K562 (cell line): Measurements from ENCODE around the gene EFNA2. TPM values are rescaled to one million over a fixed set of nuclear protein-coding genes. Genes with fewer than 3 reads are reported as not detected.

Experiments
- ARID1B ChIP-seq: fragments of 450-650 bp; IDR thresholded peaks from 2 replicates; pipeline ENCODE4 v1.6.1; 2016; ENCODE audit warnings: antibody characterized with exemption, mild to moderate bottlenecking, inconsistent platforms
- ATF1 ChIP-seq, 2 experiments: fragments of 450-650 bp in 1 of 2; IDR thresholded peaks; 2 replicates each; pipeline ENCODE4 v1.6.1; 2016; ENCODE audit warnings: missing compliant biosample characterization in 1 of 2, missing genetic modification characterization in 1 of 2
- ATF7 ChIP-seq: fragments of 450-650 bp; IDR thresholded peaks from 2 replicates; pipeline ENCODE4 v1.7.1; 2014; ENCODE audit warnings: mild to moderate bottlenecking, moderate library complexity
- CREM ChIP-seq: IDR thresholded peaks from 2 replicates; pipeline ENCODE4 v1.6.1; 2014; ENCODE audit warnings: antibody characterized with exemption, low read depth
- GATA2 ChIP-seq: sonication (generic); formaldehyde crosslinking; IDR thresholded peaks from 2 replicates; pipeline ENCODE4 v1.4.0; 2020; ENCODE audit warnings: mild to moderate bottlenecking, missing genetic modification reagents
- JUN ChIP-seq, 2 experiments: sonication (generic) in 1 of 2; formaldehyde crosslinking in 1 of 2; IDR thresholded peaks; 2 replicates each; pipeline versions ENCODE4 v1.6.1 to v1.8.0; 2012 to 2022; ENCODE audit warnings: borderline replicate concordance in 2 of 2, mild to moderate bottlenecking in 2 of 2, improper control_type of control experiment in 1 of 2, low read depth in 1 of 2, low read length in 1 of 2, missing genetic modification reagents in 1 of 2
- KDM5B ChIP-seq: fragments of 200-600 bp; sonication (generic); IDR thresholded peaks from 2 replicates; pipeline ENCODE4 v1.6.1; 2012; ENCODE audit warnings: low read depth, mild to moderate bottlenecking, moderate library complexity, low read length, control low read depth, inconsistent platforms; ENCODE audit not compliant: insufficient replicate concordance
- PHB2 ChIP-seq: fragments of 450-650 bp; IDR thresholded peaks from 2 replicates; pipeline ENCODE4 v1.6.1; 2017; ENCODE audit warnings: low read depth
- POLR2A ChIP-seq: fragments of 450-650 bp; conservative IDR thresholded peaks from 2 replicates; pipeline ENCODE4 v1.6.1; 2016
- POLR2AphosphoS2 ChIP-seq: IDR thresholded peaks from 2 replicates; pipeline ENCODE4 v1.6.1; 2012; ENCODE audit warnings: low read length, improper control_type of control experiment
- RAD21 ChIP-seq, 2 experiments: fragments of 250-450 bp in 1 of 2; fragments of 450-650 bp in 1 of 2; sonication (Bioruptor Pico) in 1 of 2; formaldehyde crosslinking in 1 of 2; IDR thresholded peaks in 1 of 2; conservative IDR thresholded peaks in 1 of 2; 2 replicates each; pipeline versions ENCODE4 v1.4.0 to v1.8.0; 2020 to 2022; ENCODE audit warnings: mild to moderate bottlenecking in 2 of 2, moderate library complexity in 1 of 2
- RBM14 ChIP-seq: fragments of 200-400 bp; formaldehyde crosslinking; IDR thresholded peaks from 2 replicates; pipeline ENCODE4 v1.6.1; 2018; ENCODE audit warnings: low read depth, mild to moderate bottlenecking, low read length, moderate library complexity, borderline replicate concordance; ENCODE audit not compliant: insufficient read depth
- SETDB1 ChIP-seq: IDR thresholded peaks from one replicate; pipeline ENCODE4 v1.6.1; 2012; ENCODE audit warnings: low read length, control low read depth, inconsistent platforms
- WHSC1 ChIP-seq: IDR thresholded peaks from one replicate; pipeline ENCODE4 v1.6.1; 2012; ENCODE audit warnings: low read length, control low read depth, inconsistent platforms
- ZBTB43 ChIP-seq: sonication (generic); formaldehyde crosslinking; IDR thresholded peaks from 2 replicates; pipeline ENCODE4 v1.8.0; 2023; ENCODE audit warnings: mild to moderate bottlenecking, missing genetic modification reagents
- ZNF408 ChIP-seq: fragments of 250-450 bp; sonication (Bioruptor Pico); IDR thresholded peaks from 2 replicates; pipeline ENCODE4 v1.4.0; 2020; ENCODE audit warnings: low read depth, mild to moderate bottlenecking, moderate library complexity
- polyA plus RNA-seq, 8 experiments: library from polyadenylated mRNA; depleted of rRNA in 4 of 8; stranded (reverse) in 5 of 8; unstranded in 3 of 8; fragments of >200 nt; fragmentation: Nextera tagmentation in 2 of 8; fragmentation: Illumina TruSeq in 1 of 8; extraction: Ambion mirVana in 2 of 8; extraction: Trizol in 1 of 8; gene quantifications; 2 replicates each; pipeline versions ENCODE4 v1.2.1 to v1.2.3, GENCODE V29; 2011 to 2014; ENCODE audit warnings: inconsistent platforms in 1 of 8, missing spikeins in 1 of 8
- total RNA-seq, 7 experiments: library from RNA; depleted of rRNA in 6 of 7; stranded (reverse); fragments of >200 nt in 6 of 7; fragmentation: Illumina TruSeq in 2 of 7; extraction: Trizol in 2 of 7; gene quantifications; 2 replicates each; pipeline versions ENCODE4 v1.2.1 to v1.2.3, GENCODE V29; 2011 to 2021; ENCODE audit warnings: low replicate concordance in 1 of 7
- TF ChIP-seq, protein P1 (sequence below): fragments of 450-650 bp; formaldehyde crosslinking; IDR thresholded peaks from 2 replicates; pipeline ENCODE4 v1.4.0; 2022; ENCODE audit warnings: missing genetic modification characterization
- TF ChIP-seq, protein P2 (sequence below): fragments of 450-650 bp; conservative IDR thresholded peaks from 2 replicates; pipeline ENCODE4 v1.6.1; 2016; ENCODE audit warnings: missing genetic modification characterization, low read depth, mild to moderate bottlenecking, control low read depth, missing compliant biosample characterization
- TF ChIP-seq, protein P3 (sequence below): fragments of 450-650 bp; IDR thresholded peaks from 2 replicates; pipeline ENCODE4 v1.6.1; 2016; ENCODE audit warnings: borderline replicate concordance

The EFNA2 gene
- total and polyA plus RNA-seq, 9 of the 15 experiments (the other 6 are each of a cell fraction or from before 2014, with no cell fraction given) = 0.11 to 0.44 (median 0.15) TPM; not detected in 6

DNA sequence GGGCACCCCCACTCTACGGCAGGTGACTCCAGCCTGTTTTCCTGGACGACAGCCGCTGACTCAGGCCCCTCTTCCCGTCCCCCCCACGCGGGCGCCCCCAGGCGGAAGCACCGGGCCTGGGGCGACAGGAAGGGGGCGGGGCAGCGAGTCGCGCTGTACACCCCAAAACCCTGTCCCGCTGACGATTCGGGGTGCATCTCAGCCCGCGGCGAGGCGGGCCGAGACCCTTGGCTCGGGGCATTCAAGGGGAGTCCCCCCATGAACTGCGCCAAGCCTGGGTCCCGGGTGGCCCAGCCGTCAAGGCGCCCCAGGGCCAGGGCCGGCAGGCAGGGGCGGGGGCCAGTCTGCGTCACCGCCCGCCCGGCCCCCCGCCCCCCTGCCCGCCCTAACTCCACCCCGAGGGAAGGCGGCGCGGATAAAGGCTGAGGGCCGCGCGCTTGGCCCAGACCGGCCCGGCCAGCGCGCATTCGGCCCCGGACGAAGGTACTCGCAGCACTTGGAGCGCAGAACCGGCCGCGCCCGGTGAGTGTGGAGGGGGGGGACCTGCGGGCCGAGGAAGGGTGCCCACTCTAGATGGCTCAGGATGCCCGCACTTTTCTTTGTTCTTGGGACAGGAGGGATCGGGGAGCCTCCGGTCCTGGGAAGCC lies 37.4 kb upstream of the EFNA2 start, which contains the start of gene MIDN (continued):
- TF ChIP-seq ATF1 (CRISPR knock-in tag; IDR thresholded peaks at IDR 0.05) = 0 out of 2 replicates have a peak, but pooled peaks have one; percentile 8
- peak; percentile 82 for TF ChIP-seq ATF1 (tag; IDR thresholded peaks at IDR 0.05)
- no peak for TF ChIP-seq WHSC1
- TF ChIP-seq, protein P1, sequence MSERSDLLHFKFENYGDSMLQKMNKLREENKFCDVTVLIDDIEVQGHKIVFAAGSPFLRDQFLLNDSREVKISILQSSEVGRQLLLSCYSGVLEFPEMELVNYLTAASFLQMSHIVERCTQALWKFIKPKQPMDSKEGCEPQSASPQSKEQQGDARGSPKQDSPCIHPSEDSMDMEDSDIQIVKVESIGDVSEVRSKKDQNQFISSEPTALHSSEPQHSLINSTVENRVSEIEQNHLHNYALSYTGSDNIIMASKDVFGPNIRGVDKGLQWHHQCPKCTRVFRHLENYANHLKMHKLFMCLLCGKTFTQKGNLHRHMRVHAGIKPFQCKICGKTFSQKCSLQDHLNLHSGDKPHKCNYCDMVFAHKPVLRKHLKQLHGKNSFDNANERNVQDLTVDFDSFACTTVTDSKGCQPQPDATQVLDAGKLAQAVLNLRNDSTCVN = no peak
- TF ChIP-seq POLR2A = peak; percentile 97
- peak in 1 of 2 experiments; percentile 23; a peak in 2 of 4 replicates for TF ChIP-seq RAD21 (CRISPR knock-in tag; conservative IDR thresholded peaks at IDR 0.05 in 1 of 2, IDR thresholded peaks at IDR 0.05 in 1 of 2)
- 0 out of 2 replicates have a peak, but pooled peaks have one; percentile 38 for TF ChIP-seq POLR2AphosphoS2
- TF ChIP-seq ZBTB43 (CRISPR knock-in tag) = no peak
- TF ChIP-seq ARID1B = peak; percentile 74
- TF ChIP-seq, protein P2, sequence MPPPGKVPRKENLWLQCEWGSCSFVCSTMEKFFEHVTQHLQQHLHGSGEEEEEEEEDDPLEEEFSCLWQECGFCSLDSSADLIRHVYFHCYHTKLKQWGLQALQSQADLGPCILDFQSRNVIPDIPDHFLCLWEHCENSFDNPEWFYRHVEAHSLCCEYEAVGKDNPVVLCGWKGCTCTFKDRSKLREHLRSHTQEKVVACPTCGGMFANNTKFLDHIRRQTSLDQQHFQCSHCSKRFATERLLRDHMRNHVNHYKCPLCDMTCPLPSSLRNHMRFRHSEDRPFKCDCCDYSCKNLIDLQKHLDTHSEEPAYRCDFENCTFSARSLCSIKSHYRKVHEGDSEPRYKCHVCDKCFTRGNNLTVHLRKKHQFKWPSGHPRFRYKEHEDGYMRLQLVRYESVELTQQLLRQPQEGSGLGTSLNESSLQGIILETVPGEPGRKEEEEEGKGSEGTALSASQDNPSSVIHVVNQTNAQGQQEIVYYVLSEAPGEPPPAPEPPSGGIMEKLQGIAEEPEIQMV (tag) = no peak
- TF ChIP-seq RBM14 = 0 out of 2 replicates have a peak, but pooled peaks have one; percentile 6
- no peak for TF ChIP-seq PHB2
- TF ChIP-seq ZNF408 (CRISPR knock-in tag) = no peak
- peak; percentile 93 for TF ChIP-seq KDM5B
- peak; percentile 44; the same call in 1 of the 2 replicates for TF ChIP-seq JUN (IDR thresholded peaks at IDR 0.05; ENCODE audit: borderline replicate concordance, low read depth, low read length)
- no peak for TF ChIP-seq JUN (CRISPR knock-in tag; IDR thresholded peaks at IDR 0.05; ENCODE audit: borderline replicate concordance)
- TF ChIP-seq ATF7 = peak; percentile 80
- TF ChIP-seq GATA2 (CRISPR knock-in tag) = no peak
- peak; percentile 60 for TF ChIP-seq CREM
- TF ChIP-seq SETDB1 = no peak
- TF ChIP-seq, protein P3, sequence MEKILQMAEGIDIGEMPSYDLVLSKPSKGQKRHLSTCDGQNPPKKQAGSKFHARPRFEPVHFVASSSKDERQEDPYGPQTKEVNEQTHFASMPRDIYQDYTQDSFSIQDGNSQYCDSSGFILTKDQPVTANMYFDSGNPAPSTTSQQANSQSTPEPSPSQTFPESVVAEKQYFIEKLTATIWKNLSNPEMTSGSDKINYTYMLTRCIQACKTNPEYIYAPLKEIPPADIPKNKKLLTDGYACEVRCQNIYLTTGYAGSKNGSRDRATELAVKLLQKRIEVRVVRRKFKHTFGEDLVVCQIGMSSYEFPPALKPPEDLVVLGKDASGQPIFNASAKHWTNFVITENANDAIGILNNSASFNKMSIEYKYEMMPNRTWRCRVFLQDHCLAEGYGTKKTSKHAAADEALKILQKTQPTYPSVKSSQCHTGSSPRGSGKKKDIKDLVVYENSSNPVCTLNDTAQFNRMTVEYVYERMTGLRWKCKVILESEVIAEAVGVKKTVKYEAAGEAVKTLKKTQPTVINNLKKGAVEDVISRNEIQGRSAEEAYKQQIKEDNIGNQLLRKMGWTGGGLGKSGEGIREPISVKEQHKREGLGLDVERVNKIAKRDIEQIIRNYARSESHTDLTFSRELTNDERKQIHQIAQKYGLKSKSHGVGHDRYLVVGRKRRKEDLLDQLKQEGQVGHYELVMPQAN = 0 out of 2 replicates have a peak, but pooled peaks have one; percentile 28
